Measurements from ENCODE around the gene CLTRN. TPM values are rescaled to one million over a fixed set of nuclear protein-coding genes. Genes with fewer than 3 reads are reported as not detected.
"Not testable (repeated sequence)": the region's sequence is repeated elsewhere in the genome, so short reads cannot be mapped to it uniquely, and the experiment has no call there.

Gene CLTRN
- 0.13 TPM in 1 of 2 replicates, not detected in the other for total RNA-seq (2014; rRNA removed; shearing (Covaris generic))

GRCh38 chrX:15664487-15665444 lies at the start of gene CLTRN:
Gene CLTRN (minus strand): TSS chrX:15664805. CDS start chrX:15664775, 30 bp downstream.
- no peak for DNase-seq (ENCODE audit: low spot score)

- not testable (repeated sequence) for DNase-seq (ENCODE audit: low spot score)
Measured at GRCh38 chrX:15704273-15704672, 39.7 kb upstream of the CLTRN start.

GRCh38 chrX:15703809-15704208 lies 39.2 kb upstream of the CLTRN start:
- DNase-seq (ENCODE audit: low spot score), result not testable (repeated sequence)

- DNase-seq (ENCODE audit: low spot score), result no peak
Measured at GRCh38 chrX:15702488-15703371, 38.1 kb upstream of the CLTRN start.

- DNase-seq (ENCODE audit: low spot score), result no peak
Measured at GRCh38 chrX:15696516-15696915, 31.9 kb upstream of the CLTRN start.

GRCh38 chrX:15694941-15695451 lies 30.4 kb upstream of the CLTRN start:
- DNase-seq (ENCODE audit: low spot score), result no peak

- DNase-seq (ENCODE audit: low spot score), result peak; percentile 73
Measured at GRCh38 chrX:15686818-15687685, 22.4 kb upstream of the CLTRN start.

- DNase-seq (ENCODE audit: low spot score), result no peak
Measured at GRCh38 chrX:15683193-15683592, 18.6 kb upstream of the CLTRN start.

- no peak for DNase-seq (ENCODE audit: low spot score)
Measured at GRCh38 chrX:15681433-15681832, 16.8 kb upstream of the CLTRN start.

GRCh38 chrX:15680401-15680800 lies 15.8 kb upstream of the CLTRN start:
- no peak for DNase-seq (ENCODE audit: low spot score)

- DNase-seq (ENCODE audit: low spot score), result no peak
Measured at GRCh38 chrX:15679246-15679645, 14.6 kb upstream of the CLTRN start.

GRCh38 chrX:15678339-15678738 lies 13.7 kb upstream of the CLTRN start:
- no peak for DNase-seq (ENCODE audit: low spot score)

GRCh38 chrX:15676886-15677285 lies 12.3 kb upstream of the CLTRN start:
- DNase-seq (ENCODE audit: low spot score), result no peak

- peak; percentile 83 for DNase-seq (ENCODE audit: low spot score)
Measured at GRCh38 chrX:15675490-15675921, 10.9 kb upstream of the CLTRN start.

- DNase-seq (ENCODE audit: low spot score), result peak; percentile 92
Measured at GRCh38 chrX:15674841-15675489, 10.4 kb upstream of the CLTRN start.

- DNase-seq (ENCODE audit: low spot score), result no peak
Measured at GRCh38 chrX:15674514-15674840, 9.9 kb upstream of the CLTRN start.

GRCh38 chrX:15673970-15674369 lies 9.4 kb upstream of the CLTRN start:
- no peak for DNase-seq (ENCODE audit: low spot score)

- no peak for DNase-seq (ENCODE audit: low spot score)
Measured at GRCh38 chrX:15672881-15673280, 8.3 kb upstream of the CLTRN start.

GRCh38 chrX:15663439-15663838 lies 1.2 kb downstream of the CLTRN start:
- DNase-seq (ENCODE audit: low spot score), result no peak

GRCh38 chrX:15654804-15655203 lies 9.8 kb downstream of the CLTRN start:
- DNase-seq (ENCODE audit: low spot score), result not testable (repeated sequence)

- DNase-seq (ENCODE audit: low spot score), result no peak
Measured at GRCh38 chrX:15653961-15654360, 10.6 kb downstream of the CLTRN start.

Data from HT-29 (cell line).